DOHH2 (cell line): ENCODE results near the gene CEACAM6.

ENCODE experiments used
- CTCF ChIP-seq: fragments of 200-600 bp; sonication (generic); IDR thresholded peaks from one replicate; pipeline ENCODE4 v1.5.1; 2014; ENCODE audit warnings: antibody characterized with exemption, mild to moderate bottlenecking, low read depth, low read length; ENCODE audit not compliant: poor library complexity, severe bottlenecking
- EZH2phosphoT487 ChIP-seq: fragments of 200-600 bp; sonication (generic); IDR thresholded peaks from 2 replicates; pipeline ENCODE4 v1.6.1; 2017; ENCODE audit warnings: borderline replicate concordance, mild to moderate bottlenecking, antibody characterized with exemption, low read length, moderate library complexity, mixed read lengths

- TF ChIP-seq CTCF (no peak), EZH2phosphoT487 (no peak)
Measured at GRCh38 chr19:41740415-41741243, 14.7 kb upstream of the CEACAM6 start.
